Activated CD8-positive, alpha-beta memory T cell treated with anti-CD3 and anti-CD28 coated beads, Interleukin-2, amount 10 ng/mL, durations not matched to agents 7 days and 5 days (primary cell): ENCODE data around the gene HOMER3. TPM values are rescaled to one million over a fixed set of nuclear protein-coding genes. Genes with fewer than 3 reads are reported as not detected.
A peak's percentile ranks its signal among the peaks of the same experiment; 100 is the strongest.
"Not testable (repeated sequence)": the region's sequence is repeated elsewhere in the genome, so short reads cannot be mapped to it uniquely, and the experiment has no call there.

ENCODE experiments used
- ATAC-seq: fragments of 150-1000 bp; cut with Tn5 transposase; one replicate; pipeline ENCODE4 v1.10.0; 2021; ENCODE audit warnings: moderate library complexity
- CTCF ChIA-PET: fragments of 350-600 bp; sonication (Branson Sonifier 250); formaldehyde crosslinking; loops from one replicate; lab custom pipeline; 2021; ENCODE audit warnings: antibody characterized with exemption; lab: Charles Lee
- DNase-seq: peaks from one replicate; pipeline ENCODE4 v3.0.0-alpha.2; 2020
- H3K27ac Mint-ChIP-seq: one replicate; pipeline ENCODE4 v1.8.0; 2021; ENCODE audit warnings: mild to moderate bottlenecking, mixed read lengths
- H3K27me3 Mint-ChIP-seq: one replicate; pipeline ENCODE4 v1.8.0; 2021; ENCODE audit warnings: mixed read lengths
- H3K36me3 Mint-ChIP-seq: one replicate; pipeline ENCODE4 v1.8.0; 2021; ENCODE audit warnings: mild to moderate bottlenecking, mixed read lengths
- H3K4me1 Mint-ChIP-seq: one replicate; pipeline ENCODE4 v1.8.0; 2021; ENCODE audit warnings: mixed read lengths
- H3K4me3 Mint-ChIP-seq: one replicate; pipeline ENCODE4 v1.8.0; 2021; ENCODE audit warnings: mild to moderate bottlenecking, moderate library complexity, mixed read lengths
- H3K9me3 Mint-ChIP-seq: one replicate; pipeline ENCODE4 v1.8.0; 2022; ENCODE audit warnings: low read depth, mixed read lengths
- total RNA-seq, 2 experiments: library from RNA; stranded (reverse); gene quantifications; one replicate each; pipeline ENCODE4 v1.2.3, GENCODE V29; 2021

HOMER3 gene
- total RNA-seq, 2 experiments from 2014 or later: 0.26 TPM; not detected in 1

- Mint-ChIP-seq H3K36me3 (peaks cover 17% of the 10 kb centered on the region), H3K4me1 (peaks cover 5% of the 10 kb centered on the region), H3K9me3 (no peaks in the 10 kb centered on the region), H3K27ac (no peak overlapping the region), H3K4me3 (no peak overlapping the region), H3K27me3 (peaks cover 13% of the 10 kb centered on the region)
- DNase-seq (no peak), ATAC-seq (no peak)
- CTCF ChIA-PET: interaction anchor here (1.0 kb wide), 1 partner anchor 10 kb away, joined by 3 read pairs; the partner anchor contains the start of genes COPE and DDX49
Observed at GRCh38 chr19:18929311-18929710, 11.7 kb downstream of the HOMER3 start.

DNA sequence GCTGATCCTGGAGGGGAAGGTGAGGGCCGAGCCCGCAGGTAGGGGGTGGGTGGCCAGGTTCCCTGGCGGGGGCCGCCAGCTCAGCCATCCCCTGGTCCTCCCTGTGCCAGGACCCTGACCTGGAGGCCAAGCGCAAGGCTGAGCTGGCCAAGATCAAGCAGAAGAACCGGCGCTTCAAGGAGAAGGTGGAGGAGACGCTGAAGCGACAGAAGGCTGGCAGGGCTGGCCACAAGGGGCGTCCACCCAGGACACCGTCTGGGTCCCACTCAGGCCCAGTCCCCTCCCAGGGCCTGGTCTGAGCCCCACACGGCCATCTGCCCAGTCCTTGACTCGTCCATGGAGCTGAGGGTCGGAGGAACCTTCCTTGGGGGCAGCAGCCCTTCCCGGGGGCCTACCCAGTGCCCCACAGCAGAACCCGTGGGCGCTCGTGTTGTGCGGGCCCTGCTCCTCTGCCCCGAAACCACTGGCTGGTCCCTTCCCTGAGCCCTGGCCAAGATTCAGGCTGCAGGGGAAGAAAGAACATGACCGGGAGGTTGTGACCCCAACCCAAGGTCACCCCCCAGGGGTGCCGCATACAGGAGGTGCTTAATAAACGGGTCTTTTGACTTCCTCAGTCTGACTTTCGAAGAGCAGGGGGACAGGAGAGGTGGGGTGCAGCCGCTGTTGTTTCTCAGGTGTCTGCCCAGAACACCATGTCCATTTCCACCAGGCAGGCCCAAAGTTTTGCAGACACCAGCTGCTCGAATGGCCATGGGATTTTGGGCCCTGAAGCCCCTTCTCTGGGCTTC lies 12.8 kb downstream of the HOMER3 start:
- H3K9me3 Mint-ChIP-seq: no peaks in the 10 kb centered on the region
- peaks cover 2% of the 10 kb centered on the region for H3K27me3 Mint-ChIP-seq
- DNase-seq: no peak
- no peak for ATAC-seq
- peaks cover 19% of the 10 kb centered on the region for H3K36me3 Mint-ChIP-seq
- CTCF ChIA-PET: interaction anchor here (1.0 kb wide), 1 partner anchor 9 kb away, joined by 3 read pairs; the partner anchor contains the start of genes COPE and DDX49
- peaks cover 5% of the 10 kb centered on the region for H3K4me1 Mint-ChIP-seq
- no peak overlapping the region for H3K4me3 Mint-ChIP-seq
- H3K27ac Mint-ChIP-seq: no peak overlapping the region

GRCh38 chr19:18924684-18925213 lies 16.3 kb downstream of the HOMER3 start:
- CTCF ChIA-PET: no interaction called here
- no peak overlapping the region for H3K27ac Mint-ChIP-seq
- no peaks in the 10 kb centered on the region for H3K9me3 Mint-ChIP-seq
- no peak for DNase-seq
- no peak for ATAC-seq
- H3K4me3 Mint-ChIP-seq: no peak overlapping the region
- H3K27me3 Mint-ChIP-seq: no peaks in the 10 kb centered on the region
- H3K36me3 Mint-ChIP-seq: peaks cover 27% of the 10 kb centered on the region
- H3K4me1 Mint-ChIP-seq: peaks cover 13% of the 10 kb centered on the region

DNA sequence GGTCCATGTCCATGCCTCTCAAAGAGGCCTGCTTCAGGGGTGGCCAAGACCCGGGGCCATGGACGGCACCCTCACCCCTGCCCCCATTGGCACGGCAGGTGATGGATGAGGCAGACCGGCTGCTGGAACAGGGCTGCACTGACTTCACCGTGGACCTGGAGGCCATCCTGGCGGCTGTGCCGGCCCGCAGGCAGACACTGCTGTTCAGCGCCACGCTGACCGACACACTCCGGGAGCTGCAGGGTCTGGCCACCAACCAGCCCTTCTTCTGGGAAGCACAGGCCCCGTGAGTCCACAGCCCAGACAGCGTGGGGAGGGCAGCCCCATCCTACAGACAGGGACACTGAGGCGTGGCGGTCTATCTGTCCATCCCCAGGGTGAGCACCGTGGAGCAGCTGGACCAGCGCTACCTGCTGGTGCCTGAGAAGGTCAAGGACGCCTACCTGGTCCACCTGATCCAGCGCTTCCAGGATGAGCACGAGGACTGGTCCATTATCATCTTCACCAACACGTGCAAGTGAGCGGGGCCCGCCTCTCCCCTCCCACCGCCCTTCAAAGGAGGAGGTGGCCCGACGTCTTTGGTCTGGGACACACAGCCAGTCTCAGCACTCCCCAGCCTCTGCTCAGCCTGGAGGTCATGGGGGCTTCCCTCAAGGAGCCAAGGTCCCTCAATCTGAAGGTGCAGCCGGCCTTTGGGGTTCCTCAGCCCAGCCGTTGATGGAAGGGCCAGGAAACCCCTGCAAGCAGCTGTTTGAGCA lies 18.6 kb downstream of the HOMER3 start:
- H3K27me3 Mint-ChIP-seq: no peaks in the 10 kb centered on the region
- H3K9me3 Mint-ChIP-seq: no peaks in the 10 kb centered on the region
- H3K27ac Mint-ChIP-seq: no peak overlapping the region
- DNase-seq (no peak), ATAC-seq (no peak)
- H3K4me1 Mint-ChIP-seq: peaks cover 28% of the 10 kb centered on the region
- CTCF ChIA-PET: no interaction called here
- peaks cover 27% of the 10 kb centered on the region for H3K36me3 Mint-ChIP-seq
- H3K4me3 Mint-ChIP-seq: no peak overlapping the region

- CTCF ChIA-PET: no interaction called here
- peaks cover 29% of the 10 kb centered on the region for H3K36me3 Mint-ChIP-seq
- peak overlapping the region; percentile 94 for H3K4me3 Mint-ChIP-seq
- H3K9me3 Mint-ChIP-seq: no peaks in the 10 kb centered on the region
- H3K4me1 Mint-ChIP-seq: peaks cover 33% of the 10 kb centered on the region
- no peaks in the 10 kb centered on the region for H3K27me3 Mint-ChIP-seq
- no peak overlapping the region for H3K27ac Mint-ChIP-seq
- no peak for ATAC-seq
- no peak for DNase-seq
Observed at GRCh38 chr19:18921593-18921992, 19.4 kb downstream of the HOMER3 start.

DNA sequence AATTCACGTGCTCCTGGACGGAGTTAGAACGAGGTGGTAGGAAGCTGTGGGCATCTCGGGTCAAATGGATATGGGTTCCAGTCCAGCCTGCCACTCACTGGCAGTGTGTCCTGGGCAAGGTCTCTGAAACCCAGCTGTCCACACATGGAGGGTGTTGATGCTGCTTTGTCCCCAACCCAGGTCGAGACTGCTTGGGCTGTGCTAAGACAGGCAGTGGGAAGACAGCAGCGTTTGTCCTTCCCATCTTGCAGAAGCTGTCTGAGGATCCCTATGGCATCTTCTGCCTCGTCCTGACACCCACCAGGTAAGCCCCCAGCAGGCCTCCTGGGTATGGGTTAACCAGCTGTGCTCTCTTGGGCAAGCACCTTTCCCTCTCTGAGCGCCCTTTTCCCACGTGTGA lies 20.6 kb downstream of the HOMER3 start:
- Mint-ChIP-seq H3K27ac (peak overlapping the region; percentile 91), H3K9me3 (no peaks in the 10 kb centered on the region), H3K27me3 (no peaks in the 10 kb centered on the region), H3K4me1 (peaks cover 38% of the 10 kb centered on the region), H3K4me3 (peak overlapping the region; percentile 94), H3K36me3 (peaks cover 25% of the 10 kb centered on the region)
- DNase-seq (no peak), ATAC-seq (no peak)
- CTCF ChIA-PET: interaction anchor here (1.9 kb wide), 1 partner anchor 326 kb away, joined by 4 read pairs; no protein-coding TSS in a partner anchor

DNA sequence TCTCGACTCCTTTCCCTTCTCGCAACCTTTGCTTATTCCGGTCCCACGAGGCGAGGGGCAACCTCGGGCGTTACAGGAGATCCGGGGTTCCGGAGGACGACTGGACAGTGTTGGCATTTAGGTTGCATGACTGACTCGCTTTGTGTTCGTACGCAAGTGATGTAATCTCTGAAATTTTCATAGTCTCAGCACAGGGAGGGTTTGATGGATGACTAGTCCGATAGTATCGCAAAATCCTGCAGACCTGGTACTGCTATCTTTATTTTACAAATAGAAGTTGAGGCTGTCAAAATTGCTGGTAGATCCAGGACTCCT lies 21.2 kb downstream of the HOMER3 start:
- Mint-ChIP-seq H3K4me3 (peak overlapping the region; percentile 94), H3K27ac (peak overlapping the region; percentile 91), H3K27me3 (no peaks in the 10 kb centered on the region), H3K36me3 (peaks cover 23% of the 10 kb centered on the region), H3K9me3 (no peaks in the 10 kb centered on the region), H3K4me1 (peaks cover 42% of the 10 kb centered on the region)
- ATAC-seq (no peak), DNase-seq (no peak)
- CTCF ChIA-PET: interaction anchor here (1.0 to 1.9 kb wide), 9 partner anchors 9 to 715 kb away, joined by 3 to 7 read pairs (median 4); partner anchors contain the start of genes REX1BD, UBA52 and UPF1

GRCh38 chr19:18919086-18919899 lies 21.7 kb downstream of the HOMER3 start, which contains the start of the genes COPE and DDX49:
COPE (minus strand) TSS chr19:18919387; CDS start chr19:18919348, 39 bp downstream.
DDX49 (plus strand) TSS chr19:18919715; CDS start chr19:18919742, 27 bp downstream.
- Mint-ChIP-seq H3K27ac (peak within 1 kb of the TSS; percentile 91), H3K27me3 (no peaks in the 10 kb centered on the region), H3K36me3 (peaks cover 19% of the 10 kb centered on the region), H3K4me1 (peaks cover 42% of the 10 kb centered on the region), H3K4me3 (peak within 1 kb of the TSS; percentile 94), H3K9me3 (no peaks in the 10 kb centered on the region)
- ATAC-seq (peak; percentile 95), DNase-seq (peak; percentile 99)
- CTCF ChIA-PET: interaction anchor here (0.6 to 1.9 kb wide), 13 partner anchors 9 to 715 kb away, joined by 3 to 7 read pairs (median 3); partner anchors contain the start of genes REX1BD, UBA52 and UPF1

DNA sequence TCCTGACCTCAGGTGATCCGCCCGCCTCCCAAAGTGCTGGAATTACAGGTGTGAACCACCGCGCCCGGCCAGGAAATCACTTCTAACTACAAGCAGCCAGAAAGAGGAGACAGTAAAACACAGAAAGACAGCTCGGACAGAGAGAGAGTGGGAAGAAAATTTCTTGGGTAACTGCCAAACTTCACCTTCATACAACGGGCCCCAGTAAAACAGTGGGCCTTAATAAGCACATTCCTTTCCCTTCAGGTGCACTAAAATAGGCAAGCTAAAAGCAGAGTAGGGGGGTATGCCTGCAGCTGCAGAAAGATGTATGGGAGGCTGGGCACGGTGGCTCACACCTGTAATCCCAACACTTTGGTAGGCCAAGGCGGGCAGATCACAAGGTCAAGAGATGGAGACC lies 23.4 kb downstream of the HOMER3 start:
- not testable (repeated sequence) for ATAC-seq, DNase-seq, H3K9me3 Mint-ChIP-seq, H3K27me3 Mint-ChIP-seq
- H3K4me3 Mint-ChIP-seq: peak overlapping the region; percentile 94
- H3K4me1 Mint-ChIP-seq: peaks cover 42% of the 10 kb centered on the region
- CTCF ChIA-PET: interaction anchor here (0.7 kb wide), 1 partner anchor 77 kb away, joined by 3 read pairs; no protein-coding TSS in a partner anchor
- H3K36me3 Mint-ChIP-seq: peaks cover 22% of the 10 kb centered on the region
- peak overlapping the region; percentile 69 for H3K27ac Mint-ChIP-seq

- ATAC-seq (no peak), DNase-seq (peak; percentile 62)
- CTCF ChIA-PET: no interaction called here
- H3K27ac Mint-ChIP-seq: no peak overlapping the region
- H3K27me3 Mint-ChIP-seq: no peaks in the 10 kb centered on the region
- peaks cover 37% of the 10 kb centered on the region for H3K4me1 Mint-ChIP-seq
- H3K36me3 Mint-ChIP-seq: peaks cover 16% of the 10 kb centered on the region
- H3K9me3 Mint-ChIP-seq: no peaks in the 10 kb centered on the region
- H3K4me3 Mint-ChIP-seq: no peak overlapping the region
Observed at GRCh38 chr19:18915639-18916038, 25.4 kb downstream of the HOMER3 start.

GRCh38 chr19:18913466-18913865 lies 27.6 kb downstream of the HOMER3 start:
- no peaks in the 10 kb centered on the region for H3K9me3 Mint-ChIP-seq
- ATAC-seq (no peak), DNase-seq (no peak)
- no peaks in the 10 kb centered on the region for H3K27me3 Mint-ChIP-seq
- H3K36me3 Mint-ChIP-seq: peaks cover 16% of the 10 kb centered on the region
- H3K4me3 Mint-ChIP-seq: no peak overlapping the region
- CTCF ChIA-PET: no interaction called here
- H3K27ac Mint-ChIP-seq: no peak overlapping the region
- H3K4me1 Mint-ChIP-seq: peaks cover 23% of the 10 kb centered on the region

DNA sequence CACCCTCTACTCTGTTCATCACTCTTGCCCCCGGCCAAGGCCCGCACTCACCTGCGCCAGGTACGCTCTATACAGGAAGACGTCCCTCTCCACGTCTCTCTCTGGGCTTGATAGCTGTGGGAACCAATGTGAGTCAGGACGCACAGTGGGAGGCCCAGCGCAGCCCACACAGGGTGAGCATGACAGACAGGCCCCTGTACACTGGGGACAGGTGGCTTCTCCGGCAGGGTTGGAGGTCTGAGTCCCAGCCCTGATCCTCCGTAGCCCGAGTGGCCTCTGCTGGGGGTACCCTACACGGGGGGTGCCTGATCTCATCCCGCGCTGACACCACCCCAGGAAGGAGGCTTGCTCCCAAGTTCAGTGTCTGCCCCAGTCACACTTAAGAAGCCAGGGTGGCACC lies 28.1 kb downstream of the HOMER3 start:
- CTCF ChIA-PET: no interaction called here
- no peak for ATAC-seq
- peaks cover 16% of the 10 kb centered on the region for H3K36me3 Mint-ChIP-seq

More for the DNA sequence above, 28.1 kb downstream of the HOMER3 start:
- DNase-seq: no peak
- no peak overlapping the region for H3K4me3 Mint-ChIP-seq
- no peaks in the 10 kb centered on the region for H3K9me3 Mint-ChIP-seq
- no peaks in the 10 kb centered on the region for H3K27me3 Mint-ChIP-seq
- peak overlapping the region; percentile 33 for H3K27ac Mint-ChIP-seq
- H3K4me1 Mint-ChIP-seq: peaks cover 19% of the 10 kb centered on the region
